CD4-positive, alpha-beta T cell (primary cell): ENCODE results near the gene SULT1C2. TPM values are rescaled to one million over a fixed set of nuclear protein-coding genes. Genes with fewer than 3 reads are reported as not detected.

Source experiments
- ATAC-seq: fragments of 200-7000 bp; cut with Tn5 transposase; one replicate; pipeline ENCODE4 v1.10.0; 2022; ENCODE audit warnings: mild to moderate bottlenecking; ENCODE audit not compliant: poor library complexity
- CTCF ChIA-PET: fragments of 350-600 bp; sonication (Branson Sonifier 250); formaldehyde crosslinking; loops from one replicate; lab custom pipeline; 2021; ENCODE audit warnings: antibody characterized with exemption, inconsistent platforms; lab: Charles Lee
- POLR2A ChIA-PET: fragments of 350-600 bp; sonication (Branson Sonifier 250); formaldehyde crosslinking; loops from one replicate; lab custom pipeline; 2021; ENCODE audit warnings: antibody characterized with exemption, inconsistent platforms; lab: Charles Lee
- DNase-seq, 14 experiments: peaks; one replicate each; pipeline ENCODE4 v3.0.0-alpha.2; 2013 to 2020; ENCODE audit warnings: mixed read lengths in 2 of 14
- H3K27ac ChIP-seq, 2 donors: one replicate each; pipeline versions ENCODE4 v1.5.1 to v1.7.0; 2013; ENCODE audit warnings: low read length in 2 of 2, low read depth in 1 of 2, mild to moderate bottlenecking in 1 of 2
- H3K27me3 ChIP-seq, 2 experiments: 1 replicate in 1 of 2; 2 replicates in 1 of 2; pipeline versions ENCODE4 v1.6.1 to v1.7.0; 2013; ENCODE audit warnings: low read length in 2 of 2, control low read depth in 1 of 2, mild to moderate bottlenecking in 1 of 2, moderate library complexity in 1 of 2; ENCODE audit not compliant: insufficient read depth in 2 of 2, control insufficient read depth in 1 of 2
- H3K36me3 ChIP-seq: one replicate; pipeline ENCODE4 v1.6.1; 2013; ENCODE audit warnings: low read length, control low read depth; ENCODE audit not compliant: insufficient read depth
- H3K4me1 ChIP-seq: one replicate; pipeline ENCODE4 v1.6.1; 2013; ENCODE audit warnings: low read length, control low read depth; ENCODE audit not compliant: insufficient read depth
- H3K4me3 ChIP-seq: one replicate; pipeline ENCODE4 v1.5.1; 2013; ENCODE audit warnings: mild to moderate bottlenecking, low read length, moderate library complexity
- H3K9me3 ChIP-seq, 2 experiments: 1 replicate in 1 of 2; 2 replicates in 1 of 2; pipeline versions ENCODE4 v1.6.1 to v1.7.0; 2013; ENCODE audit warnings: low read length in 2 of 2, mild to moderate bottlenecking in 2 of 2, control low read depth in 1 of 2, moderate library complexity in 1 of 2; ENCODE audit not compliant: control insufficient read depth in 1 of 2, insufficient read depth in 1 of 2
- H3K27ac Mint-ChIP-seq: one replicate; pipeline ENCODE4 v1.8.0; 2020; ENCODE audit warnings: mixed read lengths
- H3K27me3 Mint-ChIP-seq: one replicate; pipeline ENCODE4 v1.8.0; 2021; ENCODE audit warnings: mixed read lengths
- H3K36me3 Mint-ChIP-seq: one replicate; pipeline ENCODE4 v1.8.0; 2021; ENCODE audit warnings: low read depth, mixed read lengths
- H3K4me1 Mint-ChIP-seq: one replicate; pipeline ENCODE4 v1.8.0; 2021; ENCODE audit warnings: low read depth, mixed read lengths
- H3K4me3 Mint-ChIP-seq: one replicate; pipeline ENCODE4 v1.8.0; 2020; ENCODE audit warnings: mild to moderate bottlenecking, mixed read lengths
- H3K9me3 Mint-ChIP-seq: one replicate; pipeline ENCODE4 v1.8.0; 2020; ENCODE audit warnings: mixed read lengths
- intact Hi-C, 2 experiments: fragments of 100-400 bp; cut with DNase I in 1 of 2; cut with micrococcal nuclease in 1 of 2; formaldehyde crosslinking; loops; one replicate each; pipeline versions ENCODE4 v1.15.1 to v1.9.0; 2023 to 2025; cut with DNase I, micrococcal nuclease
- total RNA-seq, 174 experiments: library from RNA in 2 of 174; stranded (reverse) in 2 of 174; gene quantifications; one replicate each; pipeline ENCODE4 v1.2.3 and lab custom pipeline; 2021 to 2026
- TF ChIP-seq, protein P1 (sequence below): fragments of 200-600 bp; IDR thresholded peaks from one replicate; pipeline ENCODE4 v1.8.0; 2022; ENCODE audit warnings: antibody characterized with exemption, mild to moderate bottlenecking

Gene SULT1C2
- total RNA-seq, 2 experiments from 2014 or later, result not detected

DNA sequence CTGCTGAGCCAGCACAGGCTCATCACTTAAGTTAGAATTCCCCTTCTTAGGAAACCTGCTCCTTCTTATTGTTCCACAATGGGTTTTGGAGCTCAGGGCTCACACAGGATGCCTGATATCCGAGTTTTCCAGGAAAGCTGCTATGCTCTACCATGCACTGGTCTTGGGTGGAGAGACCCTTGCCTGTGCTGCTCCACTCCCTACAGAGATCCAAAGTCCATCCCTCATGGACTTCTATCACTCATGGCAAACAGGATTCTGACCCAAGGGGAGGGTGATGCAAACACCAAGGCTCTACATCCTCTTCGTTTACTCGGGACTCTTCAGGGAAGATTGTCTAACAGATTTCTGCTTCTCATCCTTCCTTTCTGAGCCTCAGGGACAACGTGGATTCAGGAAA, 5.2 kb downstream of the SULT1C2 start:
- TF ChIP-seq, protein P1, sequence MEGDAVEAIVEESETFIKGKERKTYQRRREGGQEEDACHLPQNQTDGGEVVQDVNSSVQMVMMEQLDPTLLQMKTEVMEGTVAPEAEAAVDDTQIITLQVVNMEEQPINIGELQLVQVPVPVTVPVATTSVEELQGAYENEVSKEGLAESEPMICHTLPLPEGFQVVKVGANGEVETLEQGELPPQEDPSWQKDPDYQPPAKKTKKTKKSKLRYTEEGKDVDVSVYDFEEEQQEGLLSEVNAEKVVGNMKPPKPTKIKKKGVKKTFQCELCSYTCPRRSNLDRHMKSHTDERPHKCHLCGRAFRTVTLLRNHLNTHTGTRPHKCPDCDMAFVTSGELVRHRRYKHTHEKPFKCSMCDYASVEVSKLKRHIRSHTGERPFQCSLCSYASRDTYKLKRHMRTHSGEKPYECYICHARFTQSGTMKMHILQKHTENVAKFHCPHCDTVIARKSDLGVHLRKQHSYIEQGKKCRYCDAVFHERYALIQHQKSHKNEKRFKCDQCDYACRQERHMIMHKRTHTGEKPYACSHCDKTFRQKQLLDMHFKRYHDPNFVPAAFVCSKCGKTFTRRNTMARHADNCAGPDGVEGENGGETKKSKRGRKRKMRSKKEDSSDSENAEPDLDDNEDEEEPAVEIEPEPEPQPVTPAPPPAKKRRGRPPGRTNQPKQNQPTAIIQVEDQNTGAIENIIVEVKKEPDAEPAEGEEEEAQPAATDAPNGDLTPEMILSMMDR, result no peak
- ATAC-seq, result no peak
- no peak for DNase-seq
- Histone ChIP-seq H3K36me3 (no peaks in the 10 kb centered on the region), H3K27me3 (no peaks in the 10 kb centered on the region), H3K4me3 (no peak overlapping the region), H3K9me3 (peaks cover 0 to 5% of the 10 kb centered on the region in 2 experiments), H3K4me1 (no peaks in the 10 kb centered on the region), H3K27ac (no peak overlapping the region)
- intact Hi-C loops, result no loop called here
- no peaks in the 10 kb centered on the region for H3K4me1 Mint-ChIP-seq
- no peaks in the 10 kb centered on the region for H3K36me3 Mint-ChIP-seq
- H3K4me3 Mint-ChIP-seq, result no peak overlapping the region
- CTCF ChIA-PET, result no interaction called here
- no peak overlapping the region for H3K27ac Mint-ChIP-seq
- no peaks in the 10 kb centered on the region for H3K27me3 Mint-ChIP-seq
- POLR2A ChIA-PET, result no interaction called here
- no peaks in the 10 kb centered on the region for H3K9me3 Mint-ChIP-seq

GRCh38 chr2:108297436-108298141, 8.9 kb downstream of the SULT1C2 start:
- TF ChIP-seq, protein P1, result no peak
- CTCF ChIA-PET, result no interaction called here
- ATAC-seq, result no peak

GRCh38 chr2:108301558-108301957, 12.9 kb downstream of the SULT1C2 start:
- H3K4me3 Mint-ChIP-seq, result no peak overlapping the region
- no peaks in the 10 kb centered on the region for H3K4me1 Mint-ChIP-seq
- TF ChIP-seq, protein P1, result no peak
- POLR2A ChIA-PET, result no interaction called here
- Histone ChIP-seq H3K27ac (no peak overlapping the region), H3K36me3 (no peaks in the 10 kb centered on the region), H3K4me1 (no peaks in the 10 kb centered on the region), H3K27me3 (no peaks in the 10 kb centered on the region), H3K9me3 (no peaks in the 10 kb centered on the region), H3K4me3 (no peak overlapping the region)
- intact Hi-C loops, result no loop called here
- no peak for ATAC-seq
- H3K27me3 Mint-ChIP-seq, result peaks cover 5% of the 10 kb centered on the region
- no peaks in the 10 kb centered on the region for H3K9me3 Mint-ChIP-seq
- no peak for DNase-seq
- H3K27ac Mint-ChIP-seq, result no peak overlapping the region
- CTCF ChIA-PET, result no interaction called here
- H3K36me3 Mint-ChIP-seq, result no peaks in the 10 kb centered on the region

More at GRCh38 chr2:108297436-108298141, 8.9 kb downstream of the SULT1C2 start:
- H3K9me3 Mint-ChIP-seq, result no peaks in the 10 kb centered on the region
- H3K4me3 ChIP-seq, result no peak overlapping the region
- no peaks in the 10 kb centered on the region for H3K9me3 ChIP-seq
- intact Hi-C loops, result no loop called here
- H3K27ac ChIP-seq, result no peak overlapping the region
- peaks cover 5% of the 10 kb centered on the region for H3K27me3 Mint-ChIP-seq
- H3K4me1 ChIP-seq, result no peaks in the 10 kb centered on the region
- POLR2A ChIA-PET, result no interaction called here
- no peak for DNase-seq
- H3K36me3 Mint-ChIP-seq, result no peaks in the 10 kb centered on the region
- H3K4me3 Mint-ChIP-seq, result no peak overlapping the region
- no peaks in the 10 kb centered on the region for H3K4me1 Mint-ChIP-seq
- H3K27ac Mint-ChIP-seq, result no peak overlapping the region
- H3K27me3 ChIP-seq, result no peaks in the 10 kb centered on the region
- no peaks in the 10 kb centered on the region for H3K36me3 ChIP-seq
